Sigmoid colon (tissue), 4 donors: Measurements from ENCODE around the gene TARP.

Experiments used
- CTCF ChIP-seq, 4 experiments: fragments of 450-650 bp in 3 of 4; fragments of 200-600 bp in 1 of 4; IDR thresholded peaks; one replicate each; pipeline ENCODE4 v1.5.1; 2016 to 2019; ENCODE audit warnings: antibody characterized with exemption in 4 of 4, mild to moderate bottlenecking in 3 of 4, moderate library complexity in 2 of 4
- EP300 ChIP-seq, 4 donors: sonication (generic); formaldehyde crosslinking; IDR thresholded peaks; one replicate each; pipeline ENCODE4 v1.6.1; 2017; ENCODE audit warnings: antibody characterized with exemption in 4 of 4
- POLR2A ChIP-seq, 2 donors: fragments of 450-650 bp; IDR thresholded peaks; one replicate each; pipeline ENCODE4 v1.6.1; 2016; ENCODE audit warnings: antibody characterized with exemption in 2 of 2, mild to moderate bottlenecking in 2 of 2, moderate library complexity in 2 of 2

GRCh38 chr7:38291650-38292049, 18.2 kb upstream of the TARP start:
- TF ChIP-seq CTCF (IDR thresholded peaks at IDR 0.05) (no peak), POLR2A (IDR thresholded peaks at IDR 0.05) (no peak), EP300 (IDR thresholded peaks at IDR 0.05) (no peak)
